ENCODE results near the gene ARHGDIA.

The ARHGDIA gene

GRCh38 chr17:81885869-81886548 lies 14.9 kb upstream of the ARHGDIA start:
- no peak for DNase-seq

DNA sequence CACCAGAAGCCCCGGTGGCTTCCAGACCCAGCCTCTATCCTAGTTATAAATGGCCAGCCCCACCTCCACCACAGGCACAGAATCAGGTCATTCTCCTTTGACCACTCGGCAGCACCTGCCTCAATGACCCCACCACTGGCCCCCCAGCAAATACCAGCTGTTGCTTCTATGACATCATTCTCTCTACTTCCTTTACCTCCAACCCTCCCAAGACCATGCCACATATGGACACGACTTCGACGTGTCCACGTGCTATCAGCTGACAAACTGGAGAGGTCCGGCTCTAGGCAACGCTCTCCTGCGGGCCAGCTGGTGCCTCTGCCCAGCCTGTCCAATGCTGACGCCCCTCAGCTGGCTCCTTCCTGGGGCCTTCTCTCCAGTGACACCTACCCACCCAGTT lies 14.3 kb upstream of the ARHGDIA start:
- DNase-seq, result no peak

DNA sequence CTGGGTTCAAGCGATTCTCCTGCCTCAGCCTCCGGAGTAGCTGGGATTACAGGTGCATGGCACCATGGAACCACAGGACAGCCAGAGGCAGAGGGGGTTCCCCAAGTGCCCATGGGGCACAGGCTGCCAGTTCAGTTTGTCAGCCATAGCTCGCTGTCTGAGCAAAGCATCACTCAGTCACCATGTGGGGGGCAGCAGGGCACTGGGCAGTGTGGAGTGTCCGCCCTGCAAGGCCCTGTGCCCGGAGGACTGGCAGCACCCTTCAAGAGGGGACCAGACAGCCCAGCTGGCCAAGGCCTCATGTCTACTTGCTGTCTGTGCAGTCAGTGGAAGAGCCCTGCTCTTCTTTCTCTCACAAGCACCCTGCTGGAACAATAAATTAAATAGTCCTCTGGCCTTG lies 13.8 kb upstream of the ARHGDIA start:
- DNase-seq, result no peak

- DNase-seq, result no peak
Observed at GRCh38 chr17:81884520-81884919, 13.4 kb upstream of the ARHGDIA start.

DNA sequence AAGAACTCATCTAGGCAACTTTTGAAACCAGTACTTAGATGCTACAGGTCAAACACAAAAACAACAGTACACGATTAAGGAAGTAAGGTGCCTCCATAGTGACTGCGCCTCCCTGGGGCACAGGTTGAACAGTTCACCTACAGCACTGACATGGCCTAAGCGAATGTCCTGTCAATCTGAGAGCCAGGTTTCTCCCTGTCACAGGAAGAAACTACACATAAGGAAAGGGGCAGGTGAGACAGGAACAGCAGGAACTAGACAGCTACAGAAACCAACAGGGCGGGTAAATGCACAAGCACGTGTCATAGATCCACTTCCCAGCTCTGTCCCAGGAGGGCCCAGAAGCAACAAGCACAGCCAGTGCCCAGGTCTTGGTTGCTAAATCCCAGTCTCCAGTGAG lies 8.0 kb upstream of the ARHGDIA start:
- no peak for DNase-seq

GRCh38 chr17:81878294-81878693 lies 7.2 kb upstream of the ARHGDIA start:
- DNase-seq, result no peak

GRCh38 chr17:81877569-81877968 lies 6.4 kb upstream of the ARHGDIA start:
- no peak for DNase-seq

DNA sequence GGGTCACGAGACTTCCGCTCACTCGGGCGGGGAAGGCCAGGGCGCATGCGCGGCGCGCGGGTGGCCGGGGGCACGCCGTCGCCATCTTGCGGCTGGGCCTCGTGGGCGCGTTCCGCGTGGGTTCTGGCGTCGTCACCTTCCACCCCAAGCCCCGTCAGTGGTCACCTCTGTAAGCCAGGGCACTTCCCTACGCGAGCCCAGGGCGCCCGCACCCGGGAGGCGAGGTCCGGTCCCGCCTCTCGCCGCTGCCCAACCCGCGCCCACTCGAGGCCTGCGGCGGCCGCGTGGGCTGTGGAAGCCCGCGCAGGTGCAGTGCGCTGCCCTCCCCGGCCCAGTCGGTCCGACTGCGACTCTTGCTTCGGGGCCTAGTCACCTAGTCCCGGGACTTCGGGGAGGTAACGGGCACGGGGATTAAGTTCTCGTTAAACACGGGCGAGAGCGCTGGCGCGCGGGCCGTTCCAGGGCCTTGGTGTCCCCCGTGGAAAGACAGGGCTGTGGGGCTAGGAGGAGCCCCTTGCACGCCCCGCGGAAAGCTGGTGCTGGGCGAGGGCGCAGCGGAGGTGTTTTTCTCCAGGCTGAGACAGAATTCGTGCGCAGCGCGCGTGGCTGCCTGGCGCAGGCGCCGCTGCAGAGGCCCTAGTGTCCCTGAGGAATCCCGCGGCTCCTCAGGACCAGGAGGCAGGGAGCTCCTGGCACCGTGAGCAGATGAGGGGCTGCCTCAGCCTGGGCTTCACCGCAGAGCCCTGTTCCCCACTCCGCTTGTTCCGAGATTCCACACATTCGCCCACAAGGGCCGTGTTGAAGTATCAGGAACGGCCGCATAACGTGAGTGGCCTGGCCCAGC lies 472 bp upstream of the ARHGDIA start:
- peak; percentile 95 for DNase-seq

- peak; percentile 24 for DNase-seq
Observed at GRCh38 chr17:81870131-81870980, 781 bp downstream of the ARHGDIA start.

- DNase-seq, result peak; percentile 29
Observed at GRCh38 chr17:81869221-81870130, 1.7 kb downstream of the ARHGDIA start.

- no peak for DNase-seq
Observed at GRCh38 chr17:81868674-81869220, 2.4 kb downstream of the ARHGDIA start.

- DNase-seq, result no peak
Observed at GRCh38 chr17:81867991-81868673, 3.0 kb downstream of the ARHGDIA start.

GRCh38 chr17:81867170-81867990 lies 3.8 kb downstream of the ARHGDIA start:
- DNase-seq, result peak; percentile 10

GRCh38 chr17:81866440-81867169 lies 4.5 kb downstream of the ARHGDIA start:
- DNase-seq, result peak; percentile 28

- no peak for DNase-seq
Observed at GRCh38 chr17:81865733-81866439, 5.3 kb downstream of the ARHGDIA start.

- no peak for DNase-seq
Observed at GRCh38 chr17:81865358-81865732, 5.8 kb downstream of the ARHGDIA start.

GRCh38 chr17:81863833-81864768 lies 7.0 kb downstream of the ARHGDIA start:
- no peak for DNase-seq

DNA sequence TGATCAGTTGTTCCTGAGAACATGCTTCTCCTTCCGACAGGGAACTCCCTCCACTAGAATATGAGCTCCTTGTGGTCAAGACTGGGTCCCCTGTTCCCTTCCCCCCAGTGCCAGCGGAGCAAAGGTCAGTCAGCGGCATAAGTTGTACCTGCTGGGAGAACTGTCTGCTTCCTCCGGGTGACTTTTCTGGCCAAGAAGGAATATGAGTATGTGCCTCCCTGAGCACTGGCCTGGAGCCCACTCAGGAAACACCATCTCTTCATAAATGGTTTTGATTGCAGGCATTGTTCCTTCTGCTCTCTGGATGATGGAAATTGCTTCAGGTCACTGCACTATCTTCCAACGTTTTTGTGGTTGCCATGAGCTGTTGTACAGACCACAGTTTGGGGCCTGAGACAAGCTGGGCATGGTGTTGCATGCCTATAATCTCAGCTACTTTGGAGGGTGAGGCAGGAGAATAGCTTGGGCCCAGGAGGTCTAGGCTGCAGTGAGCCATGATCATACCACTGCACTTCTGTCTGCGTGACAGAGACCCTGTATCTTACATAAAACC lies 7.9 kb downstream of the ARHGDIA start:
- DNase-seq, result no peak

Measured in activated CD4-positive, alpha-beta T cell treated with anti-CD3 and anti-CD28 coated beads, Interleukin-2, amount 50 U/mL, for 1 hour (primary cell).